ENCODE measurements around the gene CCDC92. TPM values are rescaled to one million over a fixed set of nuclear protein-coding genes. Genes with fewer than 3 reads are reported as not detected.

The CCDC92 gene
- total and polyA plus RNA-seq, 2 donors from 2014 or later: 39.3 to 41.4 TPM

DNA sequence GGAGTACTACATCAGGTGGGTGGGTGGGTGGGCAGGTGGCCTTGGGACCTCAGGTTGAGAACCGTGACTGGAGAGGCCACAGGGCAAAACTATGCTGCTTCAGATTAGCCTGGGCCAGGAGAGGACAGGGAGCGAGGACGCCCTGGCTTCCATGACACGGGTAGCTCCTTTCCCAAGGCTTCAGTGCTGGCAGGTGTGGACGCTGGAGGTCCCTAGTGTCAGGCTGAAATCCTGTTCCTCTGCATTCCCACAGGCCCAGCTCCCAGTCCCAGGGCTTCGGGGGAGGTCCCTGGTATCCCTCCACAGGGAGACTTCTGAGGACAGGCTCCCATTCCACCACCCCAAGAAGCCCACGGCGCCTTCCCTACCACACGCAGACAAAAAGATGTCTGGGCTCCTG, 31.6 kb downstream of the CCDC92 start:
- DNase-seq (no peak), FAIRE-seq (no peak)
- H3K9me3 ChIP-seq (ENCODE audit: control insufficient read depth in 2 of 3, insufficient read depth in 1 of 3, low read length in 3 of 3): no peaks in the 10 kb centered on the region
- H3K9ac ChIP-seq (ENCODE audit: low read length in 3 of 3): no peak overlapping the region
- no peak overlapping the region for H3K27ac ChIP-seq (ENCODE audit: low read depth in 2 of 2, low read length in 2 of 2)
- no peaks in the 10 kb centered on the region for H3K27me3 ChIP-seq (ENCODE audit: control insufficient read depth, insufficient read depth, low read length)
- peaks cover 0 to 3% (median 0%) of the 10 kb centered on the region in 3 donors for H3K4me1 ChIP-seq (ENCODE audit: control insufficient read depth in 2 of 3, insufficient read depth in 2 of 3, low read depth in 1 of 3, low read length in 3 of 3)
- H3K4me3 ChIP-seq (ENCODE audit: low read length in 3 of 3): no peak overlapping the region
- TF ChIP-seq, protein P1, sequence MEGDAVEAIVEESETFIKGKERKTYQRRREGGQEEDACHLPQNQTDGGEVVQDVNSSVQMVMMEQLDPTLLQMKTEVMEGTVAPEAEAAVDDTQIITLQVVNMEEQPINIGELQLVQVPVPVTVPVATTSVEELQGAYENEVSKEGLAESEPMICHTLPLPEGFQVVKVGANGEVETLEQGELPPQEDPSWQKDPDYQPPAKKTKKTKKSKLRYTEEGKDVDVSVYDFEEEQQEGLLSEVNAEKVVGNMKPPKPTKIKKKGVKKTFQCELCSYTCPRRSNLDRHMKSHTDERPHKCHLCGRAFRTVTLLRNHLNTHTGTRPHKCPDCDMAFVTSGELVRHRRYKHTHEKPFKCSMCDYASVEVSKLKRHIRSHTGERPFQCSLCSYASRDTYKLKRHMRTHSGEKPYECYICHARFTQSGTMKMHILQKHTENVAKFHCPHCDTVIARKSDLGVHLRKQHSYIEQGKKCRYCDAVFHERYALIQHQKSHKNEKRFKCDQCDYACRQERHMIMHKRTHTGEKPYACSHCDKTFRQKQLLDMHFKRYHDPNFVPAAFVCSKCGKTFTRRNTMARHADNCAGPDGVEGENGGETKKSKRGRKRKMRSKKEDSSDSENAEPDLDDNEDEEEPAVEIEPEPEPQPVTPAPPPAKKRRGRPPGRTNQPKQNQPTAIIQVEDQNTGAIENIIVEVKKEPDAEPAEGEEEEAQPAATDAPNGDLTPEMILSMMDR (IDR thresholded peaks at IDR 0.05; ENCODE audit: borderline replicate concordance, extremely low read depth, insufficient read depth): no peak
- intact Hi-C loops (cut with DNase I): no loop called here
- peaks cover 0 to 21% (median 20%) of the 10 kb centered on the region in 3 donors for H3K36me3 ChIP-seq (ENCODE audit: control insufficient read depth in 2 of 3, insufficient read depth in 3 of 3, low read length in 3 of 3)

DNA sequence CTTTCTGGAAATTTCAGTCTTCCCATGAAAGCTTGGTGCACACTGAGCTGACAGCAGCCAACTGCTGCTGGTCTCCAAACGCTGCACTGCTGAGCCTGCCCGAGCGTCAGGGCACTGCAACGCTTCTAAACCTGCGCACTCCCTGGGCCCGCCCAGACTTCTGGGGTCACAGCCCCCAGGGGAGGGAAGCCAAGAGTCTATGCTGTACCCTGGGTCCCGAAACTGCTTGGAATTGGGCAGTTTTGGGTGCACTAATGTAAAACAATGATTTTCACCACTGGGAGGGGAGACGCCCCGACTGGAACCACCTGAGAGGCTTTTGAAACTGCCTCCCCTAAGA, 32.0 kb downstream of the CCDC92 start:
- H3K36me3 ChIP-seq (ENCODE audit: control insufficient read depth in 2 of 3, insufficient read depth in 3 of 3, low read length in 3 of 3): peaks cover 0 to 21% (median 20%) of the 10 kb centered on the region in 3 donors
- TF ChIP-seq, protein P1 (IDR thresholded peaks at IDR 0.05; ENCODE audit: borderline replicate concordance, extremely low read depth, insufficient read depth): no peak
- FAIRE-seq: no peak

DNA sequence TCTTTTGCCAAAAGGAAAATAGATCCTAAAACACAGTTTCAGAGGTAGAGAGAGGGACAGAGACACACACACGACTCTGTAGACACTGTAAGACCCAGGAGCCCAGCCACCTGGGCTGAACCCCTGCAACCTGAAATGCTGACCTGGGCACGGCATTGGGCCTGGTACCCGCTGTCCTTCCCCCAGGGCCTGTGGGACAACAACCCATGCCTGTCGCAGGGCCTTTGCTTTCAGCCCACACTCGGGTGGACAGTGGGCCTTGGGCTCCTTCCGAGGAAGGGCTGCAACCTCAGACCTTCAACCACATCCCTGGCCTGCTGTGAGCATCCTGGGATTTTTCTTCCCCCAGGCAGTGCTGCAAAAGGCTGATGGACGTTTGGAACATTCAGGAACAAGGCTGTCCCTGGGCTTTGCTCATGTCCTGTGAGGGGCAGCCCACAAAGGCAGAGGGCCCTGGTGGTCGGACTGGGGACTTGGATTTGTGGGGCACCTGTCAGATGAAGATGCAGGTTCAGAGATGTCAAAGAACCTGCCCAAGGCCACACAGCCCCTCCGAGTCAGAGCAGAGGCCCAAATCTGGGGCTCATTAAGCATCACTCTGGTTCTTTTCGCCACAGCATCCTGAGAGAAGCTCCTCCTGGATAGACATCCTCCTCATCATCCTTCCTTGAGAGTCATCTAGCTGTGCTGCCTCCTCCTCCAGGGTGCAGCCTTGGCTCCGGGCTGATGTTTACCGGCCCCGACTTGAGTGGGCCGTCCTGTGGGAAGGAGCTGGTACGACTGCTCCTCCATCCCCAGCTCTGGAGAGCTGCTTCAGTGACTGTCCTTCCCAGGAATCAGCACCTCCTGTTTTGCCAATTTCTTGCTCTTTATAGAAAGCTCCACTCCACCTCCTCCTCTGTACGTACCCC, 32.7 kb downstream of the CCDC92 start:
- Histone ChIP-seq H3K9ac (ENCODE audit: low read length in 3 of 3) (no peak overlapping the region), H3K4me1 (ENCODE audit: control insufficient read depth in 2 of 3, insufficient read depth in 2 of 3, low read depth in 1 of 3, low read length in 3 of 3) (peaks cover 0 to 3% (median 0%) of the 10 kb centered on the region in 3 donors), H3K9me3 (ENCODE audit: control insufficient read depth in 2 of 3, insufficient read depth in 1 of 3, low read length in 3 of 3) (no peaks in the 10 kb centered on the region), H3K27ac (ENCODE audit: low read depth in 2 of 2, low read length in 2 of 2) (no peak overlapping the region), H3K36me3 (ENCODE audit: control insufficient read depth in 2 of 3, insufficient read depth in 3 of 3, low read length in 3 of 3) (peaks cover 0 to 21% (median 18%) of the 10 kb centered on the region in 3 donors), H3K4me3 (ENCODE audit: low read length in 3 of 3) (no peak overlapping the region), H3K27me3 (ENCODE audit: control insufficient read depth, insufficient read depth, low read length) (no peaks in the 10 kb centered on the region)
- intact Hi-C loops (cut with DNase I): no loop called here
- no peak for FAIRE-seq
- TF ChIP-seq, protein P1 (IDR thresholded peaks at IDR 0.05; ENCODE audit: borderline replicate concordance, extremely low read depth, insufficient read depth): no peak
- DNase-seq: no peak

More for the DNA sequence above, 32.0 kb downstream of the CCDC92 start:
- Histone ChIP-seq H3K4me1 (ENCODE audit: control insufficient read depth in 2 of 3, insufficient read depth in 2 of 3, low read depth in 1 of 3, low read length in 3 of 3) (peaks cover 0 to 3% (median 0%) of the 10 kb centered on the region in 3 donors), H3K27ac (ENCODE audit: low read depth in 2 of 2, low read length in 2 of 2) (no peak overlapping the region), H3K9ac (ENCODE audit: low read length in 3 of 3) (no peak overlapping the region), H3K9me3 (ENCODE audit: control insufficient read depth in 2 of 3, insufficient read depth in 1 of 3, low read length in 3 of 3) (no peaks in the 10 kb centered on the region), H3K4me3 (ENCODE audit: low read length in 3 of 3) (no peak overlapping the region), H3K27me3 (ENCODE audit: control insufficient read depth, insufficient read depth, low read length) (no peaks in the 10 kb centered on the region)
- DNase-seq: no peak
- intact Hi-C loops (cut with DNase I): no loop called here

Data from kidney (tissue), 14 donors.